ENCODE results near the gene PSMD5.
A peak's percentile ranks its signal among the peaks of the same experiment; 100 is the strongest.

PSMD5 gene

DNA sequence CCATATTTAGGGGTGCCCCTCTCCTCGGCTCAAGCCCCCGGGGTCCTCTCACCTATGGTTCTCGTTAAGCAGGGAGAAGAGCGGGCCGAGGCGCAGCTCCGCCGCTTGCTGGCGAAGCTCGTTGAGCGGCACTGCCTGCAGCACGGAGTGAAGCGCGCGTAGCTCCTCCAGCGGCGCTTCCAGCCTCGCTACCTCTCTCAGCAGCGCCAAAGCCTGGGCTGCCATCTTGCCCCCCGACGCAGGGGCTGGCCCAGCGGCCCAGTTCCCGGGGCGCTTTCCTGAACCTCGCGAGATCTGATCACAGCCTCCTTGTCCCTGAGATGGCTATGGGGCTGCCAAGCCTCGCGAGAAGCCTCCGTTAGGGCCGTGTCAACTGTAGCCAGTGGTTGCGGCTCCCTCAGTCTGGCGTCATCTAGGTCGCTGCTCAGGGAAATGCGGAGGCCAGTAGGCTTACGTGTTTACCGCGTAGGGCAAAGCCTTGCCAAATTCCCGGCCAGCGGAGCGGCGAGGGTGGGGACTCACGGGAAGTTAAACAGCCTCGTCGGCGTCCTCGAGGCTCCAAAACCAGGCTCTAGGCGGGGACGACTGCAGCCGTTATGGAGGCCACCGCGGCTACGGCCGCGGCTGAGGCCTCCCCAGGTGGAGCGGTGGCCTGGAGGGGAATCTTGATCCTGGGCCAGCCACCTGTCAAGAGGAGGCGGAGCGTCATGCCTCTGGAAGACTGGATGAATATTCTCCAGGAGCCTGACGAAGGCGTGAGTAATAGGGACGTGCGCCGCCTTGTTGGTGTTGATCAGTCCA, at the start of gene PSMD5:
PSMD5 (minus strand) TSS at position 238 of the 801 bp plus-strand sequence; CDS start at position 225, 13 bp downstream.
- peak; percentile 83 for DNase-seq (ENCODE audit: low read depth, low spot score)

DNA sequence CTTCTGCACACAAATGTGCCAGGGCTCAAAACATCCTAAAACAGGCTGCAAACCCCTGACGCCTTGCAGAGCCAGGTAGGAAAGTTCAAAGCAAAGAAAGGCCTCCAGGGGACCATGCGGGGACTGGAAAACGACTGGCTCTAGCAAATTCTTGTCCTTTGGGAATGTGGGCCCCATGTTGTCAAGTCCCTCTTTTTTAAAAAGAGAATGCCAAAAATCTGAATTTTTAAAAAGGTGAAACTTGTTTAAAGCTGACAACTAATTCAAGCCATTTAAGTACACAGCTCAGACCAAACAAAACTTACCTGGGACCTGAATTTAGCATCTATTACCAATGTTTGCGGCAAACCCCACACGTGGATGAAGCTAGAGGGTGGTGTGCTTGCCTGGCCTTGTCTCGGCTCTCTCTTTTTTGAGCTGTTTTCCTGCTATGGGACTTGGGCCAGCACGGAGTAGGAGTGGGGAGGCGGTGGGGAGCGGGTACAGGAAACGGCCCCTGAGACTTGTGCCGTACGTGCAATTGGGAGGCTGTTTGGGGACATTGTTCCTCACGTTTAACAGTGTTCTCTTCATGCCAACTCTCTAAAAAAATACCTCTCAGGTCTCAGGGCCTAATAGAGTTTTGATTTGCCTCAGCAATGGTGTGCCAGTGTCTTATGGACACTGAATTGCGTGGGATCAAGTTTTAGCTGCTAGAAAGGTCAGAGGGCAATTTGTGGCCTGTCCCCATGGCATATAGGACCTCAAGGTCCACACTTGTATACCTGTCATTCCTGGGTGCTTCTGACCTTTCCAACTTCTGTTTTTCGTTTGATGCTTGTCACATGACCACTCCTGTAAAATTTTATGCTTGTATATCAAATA, 49.4 kb upstream of the PSMD5 start:
- DNase-seq (ENCODE audit: low read depth, low spot score) = no peak

DNA sequence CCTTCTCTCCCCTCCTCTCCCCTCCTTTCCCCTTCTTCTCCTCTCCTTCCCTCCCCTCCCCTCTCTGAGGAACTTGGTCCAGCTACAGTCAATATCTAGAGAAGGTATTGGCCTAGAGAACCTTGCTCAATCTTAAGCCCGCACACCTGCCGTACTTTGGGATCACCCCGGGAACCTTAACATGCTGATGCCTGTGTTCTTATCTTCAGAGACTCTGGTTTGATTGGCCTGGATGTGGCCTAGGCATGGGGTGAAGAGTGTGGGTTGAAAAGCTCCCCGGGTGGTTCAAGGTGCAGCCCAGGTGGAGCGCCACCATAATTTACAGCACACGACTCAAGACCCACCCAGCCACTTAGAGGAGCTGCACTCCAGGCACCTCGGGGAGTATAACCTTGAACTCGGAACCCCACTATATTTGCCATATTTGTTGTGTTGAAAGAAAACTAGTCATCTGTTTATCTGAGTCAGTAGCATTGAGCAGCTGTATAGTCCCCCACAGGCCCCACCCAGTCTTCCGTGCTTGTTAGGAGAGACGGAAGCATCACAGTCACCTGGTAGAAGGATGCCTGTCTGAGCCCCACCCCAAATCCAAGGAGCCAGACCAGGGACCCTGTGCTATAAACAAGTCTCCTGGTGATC, 48.6 kb upstream of the PSMD5 start:
- DNase-seq (ENCODE audit: low read depth, low spot score) = no peak

DNA sequence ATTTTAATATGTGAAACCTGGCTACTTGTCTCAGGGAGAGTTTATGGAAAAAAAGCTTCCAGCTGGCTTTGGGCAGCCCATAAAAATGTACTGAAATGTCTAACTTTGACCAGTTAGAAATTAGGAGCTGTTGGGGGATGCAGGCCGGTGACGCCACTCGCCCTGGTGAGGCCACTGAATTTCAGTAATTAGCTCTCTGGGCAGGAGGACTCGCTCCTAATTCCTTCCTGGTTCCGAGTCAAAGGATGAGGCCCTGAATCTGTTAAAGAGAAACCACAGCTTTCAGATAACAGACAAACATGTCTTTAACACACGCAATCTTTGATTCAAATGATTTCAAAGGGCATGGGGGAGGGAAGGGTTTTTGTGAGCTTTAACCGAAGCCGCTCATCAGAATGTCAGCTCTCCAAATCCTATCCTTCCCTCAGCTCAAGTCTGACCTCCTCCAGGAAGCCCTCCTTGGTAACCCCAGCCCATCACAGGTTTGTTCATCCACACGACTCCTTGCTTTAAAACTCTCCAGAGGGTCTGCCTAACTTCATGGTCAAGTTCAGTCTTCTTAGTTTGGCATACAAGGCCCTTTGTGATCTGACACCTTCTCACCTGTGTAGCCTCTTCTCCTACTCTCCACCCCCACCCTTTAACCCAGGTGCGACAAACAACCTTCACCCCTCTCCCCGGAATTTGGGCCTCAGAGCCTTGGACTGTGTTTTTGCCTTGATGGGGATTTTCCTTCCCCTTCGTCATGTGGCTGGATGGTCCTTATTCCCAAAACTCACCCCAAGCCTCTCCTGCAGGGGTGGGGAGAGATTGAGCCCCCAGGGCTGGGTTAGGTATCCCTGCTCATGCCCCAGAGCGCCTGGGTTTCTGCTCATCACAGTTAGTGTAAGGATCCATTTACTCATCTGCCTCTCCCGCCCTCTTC, 47.9 kb upstream of the PSMD5 start:
- no peak for DNase-seq (ENCODE audit: low read depth, low spot score)

DNA sequence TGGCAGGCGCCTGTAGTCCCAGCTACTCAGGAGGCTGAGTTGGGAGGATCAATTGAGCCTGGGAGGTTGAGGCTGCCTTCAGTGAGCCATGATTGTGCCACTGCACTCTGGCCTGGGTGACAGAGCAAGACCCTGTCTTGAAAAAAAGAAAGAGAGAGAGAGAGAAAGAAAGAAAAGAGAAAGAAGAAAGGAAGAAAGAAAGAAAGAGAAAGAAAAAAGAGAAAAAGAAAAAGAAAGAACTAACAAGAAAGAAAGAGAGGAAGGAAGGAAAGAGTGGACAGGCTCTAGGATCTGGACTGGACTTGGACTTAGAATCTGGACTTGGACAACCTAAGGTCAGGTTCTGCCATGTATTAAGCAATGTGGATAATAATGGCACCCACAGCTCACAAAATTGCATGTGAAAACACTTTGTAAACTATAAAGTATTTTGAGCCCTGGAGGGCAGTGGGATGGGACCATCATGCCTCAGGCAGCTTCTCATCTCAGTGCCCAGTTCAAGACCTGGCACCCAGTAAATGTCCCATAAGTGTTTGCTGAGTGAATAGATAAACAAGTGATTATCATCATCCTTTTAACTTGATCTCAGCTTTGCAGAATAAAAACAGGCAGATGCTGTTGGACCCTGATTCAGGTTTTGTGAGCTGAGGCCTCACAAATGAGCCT, 47.0 kb upstream of the PSMD5 start:
- no peak for DNase-seq (ENCODE audit: low read depth, low spot score)

DNA sequence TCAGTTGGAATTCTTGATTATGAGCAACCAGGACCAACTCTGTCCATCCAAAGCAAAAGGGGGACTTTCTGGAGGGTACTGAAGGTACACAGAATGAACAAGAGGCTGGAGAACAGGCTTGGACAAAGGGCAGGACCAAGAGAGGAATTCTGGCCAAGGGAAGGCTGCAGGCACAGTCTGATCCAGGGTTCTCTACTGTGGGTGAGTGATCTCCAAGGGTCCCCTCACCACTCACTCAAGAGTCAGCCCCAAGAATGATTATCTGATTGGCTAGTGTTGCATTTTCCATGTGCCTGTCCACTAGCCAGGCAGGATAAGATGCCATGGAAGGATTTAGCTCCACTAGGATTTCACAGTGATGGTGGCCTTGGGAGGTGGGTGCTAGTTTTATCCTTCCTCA, 45.9 kb upstream of the PSMD5 start:
- no peak for DNase-seq (ENCODE audit: low read depth, low spot score)

DNA sequence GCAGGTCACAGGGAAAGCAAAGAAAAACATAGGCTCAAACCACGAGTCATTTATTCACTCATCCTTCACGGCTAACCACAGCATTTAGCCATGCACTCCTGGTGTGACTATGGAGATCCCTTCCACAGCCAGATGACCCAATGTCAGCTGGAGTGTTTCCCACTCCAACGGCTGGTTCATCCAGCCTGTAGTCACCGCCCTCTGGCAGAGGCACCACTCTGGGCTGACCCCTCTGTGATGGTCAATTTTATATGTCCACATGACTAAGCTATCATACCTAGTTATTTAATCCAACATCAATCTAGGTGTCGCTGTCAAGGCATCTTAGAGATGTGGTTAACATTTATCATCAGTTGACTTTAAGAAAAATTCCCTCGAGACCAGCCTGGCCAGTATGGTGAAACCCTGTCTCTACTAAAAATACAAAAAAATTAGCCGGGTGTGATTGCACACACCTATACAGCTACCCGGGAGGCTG, 43.8 kb upstream of the PSMD5 start:
- no peak for DNase-seq (ENCODE audit: low read depth, low spot score)

DNA sequence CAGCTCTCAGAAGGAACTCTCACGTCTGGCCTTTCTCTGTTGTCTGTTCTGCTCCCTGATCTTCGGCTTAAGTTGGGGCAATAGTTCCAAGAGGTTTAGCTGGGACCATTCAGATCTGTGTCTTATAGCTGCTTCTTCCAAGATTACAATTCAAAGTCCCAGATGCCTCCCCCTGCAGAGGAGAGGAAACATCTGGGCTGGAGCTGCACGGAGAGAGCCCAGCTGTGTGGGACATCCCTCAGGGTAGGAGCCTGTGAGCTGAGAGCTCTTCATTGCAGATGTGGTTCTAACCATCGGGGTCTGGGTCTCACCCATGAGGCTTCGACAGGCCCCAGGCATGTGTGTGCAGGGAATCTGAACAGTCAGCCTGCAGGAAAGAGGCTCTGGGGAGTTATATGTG, 43.2 kb upstream of the PSMD5 start:
- no peak for DNase-seq (ENCODE audit: low read depth, low spot score)

DNA sequence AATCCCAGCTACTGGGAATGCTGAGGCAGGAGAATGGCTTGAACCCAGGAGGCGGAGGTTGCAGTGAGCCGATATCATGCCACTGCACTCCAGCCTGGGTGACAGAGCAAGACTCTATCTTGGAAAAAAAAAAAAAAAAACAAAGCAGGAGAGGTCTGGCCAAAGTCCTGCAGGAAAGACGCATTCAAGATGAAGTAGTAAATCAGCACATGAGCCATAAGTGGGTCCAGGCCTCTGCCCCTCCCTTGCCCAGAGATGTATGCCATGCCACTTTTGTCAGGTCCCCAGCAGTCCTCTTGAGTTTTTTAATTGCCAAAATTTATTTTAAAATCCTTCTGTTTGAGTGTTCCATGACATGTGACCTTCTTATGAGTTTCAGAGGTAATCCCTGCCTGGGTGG, 42.7 kb upstream of the PSMD5 start:
- no peak for DNase-seq (ENCODE audit: low read depth, low spot score)

DNA sequence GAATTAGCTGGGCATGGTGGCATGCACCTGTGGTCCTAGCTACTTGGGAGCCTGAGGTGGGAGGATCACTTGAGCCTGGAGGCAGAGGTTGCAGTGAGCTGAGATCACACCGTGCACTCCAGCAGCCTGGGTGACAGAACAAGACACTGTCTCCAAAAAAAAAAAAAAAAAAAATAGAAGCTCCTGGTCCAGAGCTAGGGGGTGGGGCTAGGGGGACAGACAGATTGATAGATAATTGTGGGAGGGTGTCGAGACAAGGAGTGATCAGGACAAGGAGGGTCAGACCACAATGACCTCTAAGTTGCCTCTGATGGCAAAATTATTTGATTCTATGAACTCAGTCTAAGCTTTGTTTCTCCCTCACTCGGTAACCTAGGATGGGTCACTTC, 40.9 kb upstream of the PSMD5 start:
- no peak for DNase-seq (ENCODE audit: low read depth, low spot score)

DNA sequence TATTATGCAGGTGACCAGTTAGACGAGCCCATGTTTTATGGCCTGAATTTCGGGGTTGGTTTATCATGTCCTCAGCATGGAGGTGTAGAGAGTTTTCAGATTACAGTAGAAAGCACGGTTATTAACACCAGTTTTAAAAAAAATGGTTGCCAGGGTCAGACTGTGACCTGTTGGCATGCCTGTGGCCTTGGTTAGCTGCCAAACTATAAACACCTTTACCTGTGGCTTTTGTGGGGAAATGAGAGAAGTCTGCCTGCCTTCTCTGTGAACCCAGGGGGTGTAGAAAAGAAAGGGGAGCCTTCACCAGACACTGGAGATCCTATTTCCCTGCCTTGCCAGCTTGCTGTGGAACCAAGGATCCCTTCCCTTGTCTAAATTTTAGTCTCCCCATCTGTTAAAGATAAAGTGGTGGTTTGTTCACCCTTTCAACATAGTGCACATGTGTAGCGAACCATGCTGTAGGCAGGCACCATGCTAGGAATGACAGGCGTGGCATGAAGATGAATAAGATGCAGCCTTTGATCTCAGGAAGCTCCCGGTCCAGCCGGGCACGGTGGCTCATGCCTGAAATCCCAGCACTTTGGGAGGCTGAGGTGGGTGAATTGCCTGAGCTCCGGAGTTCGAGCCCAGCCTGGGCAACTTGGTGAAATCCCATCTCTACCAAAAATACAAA, 40.3 kb upstream of the PSMD5 start:
- no peak for DNase-seq (ENCODE audit: low read depth, low spot score)

DNA sequence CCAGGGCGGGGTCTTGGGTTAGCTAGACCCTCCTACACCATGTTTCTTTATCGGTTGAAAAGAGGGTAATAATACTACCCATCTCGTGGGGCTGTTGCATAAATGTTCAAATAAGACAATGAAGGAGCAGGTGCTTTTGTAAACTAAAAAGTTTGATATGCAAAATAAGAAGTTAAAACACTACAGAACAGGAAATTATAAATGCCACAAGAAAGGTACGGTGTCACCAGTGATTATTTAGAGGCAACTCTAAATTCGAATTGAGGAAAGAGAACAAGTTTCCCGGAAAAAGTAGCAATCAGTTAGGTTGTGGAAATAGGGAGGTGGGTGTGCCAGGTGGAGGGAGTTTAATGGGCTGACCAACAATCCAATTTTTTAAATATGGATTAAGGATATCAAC, 36.7 kb upstream of the PSMD5 start:
- no peak for DNase-seq (ENCODE audit: low read depth, low spot score)

DNA sequence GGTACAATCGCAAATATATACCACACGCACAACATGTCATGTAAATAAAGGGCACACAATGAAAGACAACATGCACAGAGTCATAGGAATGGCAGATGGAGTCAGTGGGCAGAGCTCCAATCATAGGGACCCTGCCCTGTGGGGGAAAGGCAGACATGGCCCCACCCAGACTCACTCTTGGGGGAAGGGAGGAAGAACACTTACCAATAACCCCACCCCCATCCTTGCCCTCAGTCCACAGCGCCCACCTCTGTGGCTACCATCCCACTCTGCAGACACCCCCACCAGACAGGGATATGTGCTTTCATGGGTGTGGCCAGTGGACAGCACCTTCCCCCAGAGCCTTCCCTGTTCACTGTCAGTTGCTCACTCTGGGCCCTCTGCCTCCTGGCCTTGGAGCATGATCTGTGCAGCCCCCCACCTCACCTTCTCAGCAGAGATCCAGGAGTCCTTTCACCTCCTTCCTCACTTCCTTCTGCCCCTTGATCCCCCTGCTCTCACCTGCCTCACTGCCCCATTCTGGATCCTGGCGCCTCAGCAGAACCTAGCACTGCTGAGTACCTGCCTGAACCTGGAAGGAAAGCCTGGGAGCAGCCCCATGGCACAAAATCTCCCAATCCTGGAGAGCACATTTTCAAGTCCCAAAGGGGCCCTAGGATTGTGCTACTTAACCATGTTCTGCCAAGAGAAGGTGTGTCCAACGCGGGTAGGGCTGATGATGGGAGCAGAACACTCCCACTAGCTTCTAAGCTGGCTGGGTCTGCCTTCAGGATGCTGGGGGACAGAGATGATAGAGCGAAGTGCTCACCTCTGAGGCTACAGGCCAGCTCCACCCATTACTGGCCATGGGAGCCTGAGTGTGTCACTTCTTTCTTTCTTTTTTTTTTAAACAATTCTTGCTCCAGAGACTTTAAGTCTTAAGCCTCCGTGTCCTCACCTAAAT, 35.7 kb upstream of the PSMD5 start:
- DNase-seq (ENCODE audit: low read depth, low spot score) = no peak

DNA sequence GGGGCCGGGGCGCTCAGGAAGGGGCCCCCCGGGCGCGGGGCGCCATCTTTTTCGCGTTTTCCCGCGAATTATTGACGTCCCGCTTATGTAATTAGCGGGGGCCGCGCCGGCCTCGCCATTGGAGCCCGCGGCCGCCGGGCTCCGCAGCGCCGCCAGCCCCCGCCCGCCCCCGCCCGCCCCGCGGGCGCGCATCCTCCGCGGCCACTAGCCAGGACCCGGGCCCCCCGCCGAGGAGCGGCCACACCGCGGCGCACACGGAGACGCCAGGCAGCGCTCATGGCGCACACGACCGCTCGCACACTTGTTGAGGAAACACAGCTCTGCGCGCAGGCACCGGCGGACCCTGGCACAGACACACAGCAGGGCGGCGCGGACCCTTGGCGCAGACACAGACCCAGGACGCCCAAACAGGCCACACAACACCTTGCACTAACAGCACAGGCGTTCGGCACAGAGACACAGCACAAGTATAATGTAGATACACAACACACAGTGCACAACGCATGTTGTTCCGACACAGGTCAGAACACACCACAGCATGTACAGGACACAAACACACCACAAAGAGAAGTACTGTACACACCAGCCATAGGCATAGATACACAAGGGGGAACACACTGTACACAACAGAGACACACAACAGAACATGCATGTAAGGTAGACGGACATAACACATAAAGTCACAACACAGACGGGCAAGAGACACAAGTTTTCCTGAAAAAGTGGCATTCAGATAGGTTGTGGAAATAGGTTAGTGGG, 34.7 kb upstream of the PSMD5 start:
- no peak for DNase-seq (ENCODE audit: low read depth, low spot score)

DNA sequence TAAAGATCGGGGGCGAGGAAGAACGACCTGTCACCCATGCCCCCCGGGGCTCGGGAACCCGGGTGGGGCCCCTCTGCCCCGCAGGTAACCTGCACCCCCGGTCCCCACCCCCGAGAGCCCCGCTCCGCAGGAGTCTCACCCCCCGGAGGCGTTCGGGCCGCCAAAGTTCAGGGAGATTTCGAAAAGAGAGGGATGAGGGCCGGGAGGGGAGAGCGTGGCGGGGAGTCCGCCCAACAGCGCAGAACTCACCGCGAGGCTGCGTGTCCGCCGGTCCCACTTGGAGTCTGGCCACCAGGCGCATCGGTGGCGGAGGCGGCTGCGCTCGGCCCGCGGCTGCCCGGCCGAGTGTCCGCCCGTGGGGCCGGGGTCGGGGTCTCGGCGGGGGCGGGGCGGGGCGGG, 34.1 kb upstream of the PSMD5 start, which contains the start of gene PHF19:
PHF19 (minus strand) TSS at position 347 of the 399 bp plus-strand sequence. CDS start 2,447 bp downstream, outside the sequence.
- no peak for DNase-seq (ENCODE audit: low read depth, low spot score)

DNA sequence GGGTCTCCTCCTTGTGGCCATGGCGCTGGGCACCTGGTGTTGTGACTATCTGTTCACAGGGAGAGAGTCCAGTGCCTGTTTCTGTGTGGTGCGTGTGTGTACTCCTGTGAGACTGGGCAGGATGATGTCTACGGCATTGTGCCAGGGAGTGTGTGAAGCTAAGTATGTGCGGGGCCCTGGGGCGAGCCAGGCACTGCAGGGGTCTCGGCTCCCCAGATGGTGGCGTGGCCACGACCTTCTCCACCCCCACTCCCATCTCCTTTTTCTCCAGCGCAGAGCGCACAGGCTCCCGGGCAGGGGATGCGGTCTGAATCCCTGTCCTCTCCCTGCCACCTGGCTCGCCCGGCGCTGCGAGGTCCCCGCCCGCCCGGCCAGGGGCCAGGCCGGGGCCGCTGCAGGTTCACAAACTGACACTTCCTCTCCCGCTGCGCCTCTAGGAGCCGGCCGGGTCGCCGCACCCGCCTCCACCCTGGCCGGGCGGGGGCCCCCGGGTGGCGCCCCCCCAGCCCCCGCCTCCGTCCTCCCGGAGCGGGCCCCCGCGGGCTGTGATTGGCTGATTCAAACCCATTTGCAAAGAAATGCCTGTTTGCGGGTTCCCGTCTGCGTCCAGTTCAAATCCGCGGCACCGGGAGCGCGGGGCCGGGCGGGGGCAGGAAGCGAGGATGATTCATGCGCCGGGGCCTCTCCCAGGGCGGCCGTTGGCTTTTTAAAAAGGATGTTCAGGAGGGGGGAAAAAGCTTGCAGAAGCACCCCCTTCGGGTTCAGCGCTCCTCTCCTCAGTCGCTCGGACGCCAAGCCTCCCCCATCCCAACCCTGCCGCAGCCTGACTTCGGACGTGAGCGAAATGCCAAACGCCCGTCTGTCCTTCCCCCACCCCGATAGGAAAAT, 33.5 kb upstream of the PSMD5 start:
- peak; percentile 42 for DNase-seq (ENCODE audit: low read depth, low spot score)

DNA sequence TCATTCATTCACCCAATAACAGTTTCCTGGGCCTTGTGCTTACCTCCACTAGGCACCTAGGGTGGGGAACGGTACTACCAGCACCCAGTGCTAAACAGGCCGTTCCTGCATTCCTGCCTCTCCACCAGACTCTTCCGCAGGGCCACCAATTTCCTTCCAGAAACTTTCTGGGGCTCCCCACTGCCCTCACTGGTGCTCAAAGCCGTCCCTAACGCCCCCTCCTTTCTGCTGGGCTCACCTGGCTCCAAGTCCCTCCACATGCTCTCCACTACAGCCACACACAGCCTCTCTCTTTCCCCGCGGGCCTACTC, 32.9 kb upstream of the PSMD5 start:
- no peak for DNase-seq (ENCODE audit: low read depth, low spot score)

Measured in activated naive CD8-positive, alpha-beta T cell treated with anti-CD3 and anti-CD28 coated beads, Interleukin-2, amount 50 U/mL, for 16 hours (primary cell).